ENCODE data around the gene PKD1L1. TPM values are rescaled to one million over a fixed set of nuclear protein-coding genes. Genes with fewer than 3 reads are reported as not detected.

The PKD1L1 gene
- polyA plus RNA-seq, 1 of the 3 experiments (the other 2 are of a cell fraction): 0.10 TPM

GRCh38 chr7:47777531-47778152 lies 170.6 kb downstream of the PKD1L1 start:
- Histone ChIP-seq H4K20me1 (ENCODE audit: insufficient read depth) (no peaks in the 10 kb centered on the region), H3K27me3 (ENCODE audit: insufficient read depth) (no peaks in the 10 kb centered on the region), H3K9ac (no peak overlapping the region), H3F3A (replicated peaks; ENCODE audit: insufficient read depth) (peaks cover 7% of the 10 kb centered on the region), H3K36me3 (replicated peaks in 1 of 2; ENCODE audit: control insufficient read depth in 1 of 2, insufficient read depth in 2 of 2, low read length in 1 of 2) (no peaks in the 10 kb centered on the region), H3K4me1 (ENCODE audit: control insufficient read depth in 1 of 2, insufficient read depth in 2 of 2, low read depth in 1 of 2, low read length in 1 of 2) (peaks cover 20 to 22% of the 10 kb centered on the region in 2 experiments), H3K9me3 (no peaks in the 10 kb centered on the region), H3K27ac (ENCODE audit: low read depth in 2 of 2, low read length in 1 of 2) (no peak overlapping the region), H2AFZ (ENCODE audit: low read depth) (no peak overlapping the region), H3K4me3 (ENCODE audit: low read depth in 2 of 2, low read length in 1 of 2) (no peak overlapping the region), H3K9me2 (no peaks in the 10 kb centered on the region), H3K79me2 (ENCODE audit: insufficient read depth) (no peaks in the 10 kb centered on the region), H3K4me2 (no peak overlapping the region)
- TF ChIP-seq CHD2 (IDR thresholded peaks at IDR 0.05; ENCODE audit: low read length, partially characterized antibody) (no peak), EP300 (IDR thresholded peaks at IDR 0.05; ENCODE audit: borderline replicate concordance in 1 of 2, low read depth in 1 of 2, low read length in 1 of 2) (no peak), RAD21 (IDR thresholded peaks at IDR 0.05; ENCODE audit: low read length) (no peak), MXI1 (IDR thresholded peaks at IDR 0.05; ENCODE audit: low read depth, low read length) (no peak), RCOR1 (IDR thresholded peaks at IDR 0.05; ENCODE audit: low read length) (no peak), USF1 (IDR thresholded peaks at IDR 0.05; ENCODE audit: borderline replicate concordance, low read depth) (no peak), CTCF (IDR thresholded peaks at IDR 0.05) (no peak), TEAD4 (IDR thresholded peaks at IDR 0.05; ENCODE audit: borderline replicate concordance, insufficient read depth) (no peak), GATA2 (CRISPR knock-in tag; IDR thresholded peaks at IDR 0.05) (no peak), EZH2phosphoT487 (IDR thresholded peaks at IDR 0.05; ENCODE audit: borderline replicate concordance, low read depth) (no peak), ELF1 (IDR thresholded peaks at IDR 0.05) (no peak), SMC3 (IDR thresholded peaks at IDR 0.05; ENCODE audit: low read depth, low read length) (no peak), REST (IDR thresholded peaks at IDR 0.05; ENCODE audit: low read depth, low read length) (no peak), TAF1 (IDR thresholded peaks at IDR 0.05; ENCODE audit: borderline replicate concordance, low read depth, low read length) (no peak), MEF2A (IDR thresholded peaks at IDR 0.05; ENCODE audit: borderline replicate concordance, low read depth) (no peak)
- TF ChIP-seq, protein P1, sequence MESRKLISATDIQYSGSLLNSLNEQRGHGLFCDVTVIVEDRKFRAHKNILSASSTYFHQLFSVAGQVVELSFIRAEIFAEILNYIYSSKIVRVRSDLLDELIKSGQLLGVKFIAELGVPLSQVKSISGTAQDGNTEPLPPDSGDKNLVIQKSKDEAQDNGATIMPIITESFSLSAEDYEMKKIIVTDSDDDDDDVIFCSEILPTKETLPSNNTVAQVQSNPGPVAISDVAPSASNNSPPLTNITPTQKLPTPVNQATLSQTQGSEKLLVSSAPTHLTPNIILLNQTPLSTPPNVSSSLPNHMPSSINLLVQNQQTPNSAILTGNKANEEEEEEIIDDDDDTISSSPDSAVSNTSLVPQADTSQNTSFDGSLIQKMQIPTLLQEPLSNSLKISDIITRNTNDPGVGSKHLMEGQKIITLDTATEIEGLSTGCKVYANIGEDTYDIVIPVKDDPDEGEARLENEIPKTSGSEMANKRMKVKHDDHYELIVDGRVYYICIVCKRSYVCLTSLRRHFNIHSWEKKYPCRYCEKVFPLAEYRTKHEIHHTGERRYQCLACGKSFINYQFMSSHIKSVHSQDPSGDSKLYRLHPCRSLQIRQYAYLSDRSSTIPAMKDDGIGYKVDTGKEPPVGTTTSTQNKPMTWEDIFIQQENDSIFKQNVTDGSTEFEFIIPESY (IDR thresholded peaks at IDR 0.05; ENCODE audit: borderline replicate concordance, low read depth): no peak
- 92% methylated on average over 1 of the region's 1 CpG for WGBS (ENCODE audit: low lambda C conversion rate)
- POLR2A ChIA-PET: no interaction called here
- CTCF ChIA-PET: interaction anchor here (2.5 kb wide), 1 partner anchor 12 kb away, joined by 11 read pairs; no protein-coding TSS in a partner anchor
- DNase-seq: no peak

All from SK-N-SH (cell line).